ENCODE measurements around the gene TFR2. TPM values are rescaled to one million over a fixed set of nuclear protein-coding genes. Genes with fewer than 3 reads are reported as not detected.

The TFR2 gene
- total and polyA plus RNA-seq, 9 of the 15 experiments (the other 6 are each of a cell fraction or from before 2014, with no cell fraction given), result 3.8 to 123 (median 51.1) TPM

- peaks cover 7% of the 10 kb centered on the region for H3K79me2 ChIP-seq (ENCODE audit: control insufficient read depth, insufficient read depth, low read length)
- 42% methylated on average over 18 of the region's 20 CpGs for WGBS (ENCODE audit: insufficient coverage, low coverage, missing lambda C conversion rate)
- FAIRE-seq, result no peak
- H3K4me1 ChIP-seq (replicated peaks in 1 of 2; ENCODE audit: control insufficient read depth in 2 of 2, insufficient read depth in 2 of 2, low read length in 2 of 2), result peaks cover 0 to 32% of the 10 kb centered on the region in 2 experiments; a peak in 4 of 5 replicates
- ChIA-PET POLR2A (interaction anchor here (0.5 to 1.3 kb wide), 5 partner anchors 13 to 184 kb away, joined by 3 to 5 read pairs (median 4); partner anchors contain the start of gene MOSPD3), CTCF (ENCODE audit: low intra/inter-chr PET ratio) (no interaction called here)
- intact Hi-C loops (cut with micrococcal nuclease), result no loop called here
- TF ChIP-seq GATA2 (CRISPR knock-in tag; IDR thresholded peaks at IDR 0.05) (no peak), RBM25 (IDR thresholded peaks at IDR 0.05; ENCODE audit: low read depth, low read length, severe bottlenecking) (no peak), ARID1B (IDR thresholded peaks at IDR 0.05) (no peak), EP400 (IDR thresholded peaks at IDR 0.05) (no peak), MCM5 (IDR thresholded peaks at IDR 0.05; ENCODE audit: low read depth) (no peak), NFIC (IDR thresholded peaks at IDR 0.05) (no peak), MLX (CRISPR knock-in tag; conservative IDR thresholded peaks at IDR 0.05) (no peak), HNRNPUL1 (IDR thresholded peaks at IDR 0.05; ENCODE audit: low read length) (no peak), SMARCE1 (IDR thresholded peaks at IDR 0.05) (no peak), PURB (CRISPR knock-in tag; IDR thresholded peaks at IDR 0.05; ENCODE audit: low read depth) (no peak), ZNF384 (IDR thresholded peaks at IDR 0.05; ENCODE audit: low read depth, low read length) (no peak), RBM34 (IDR thresholded peaks at IDR 0.05; ENCODE audit: borderline replicate concordance, insufficient read depth, low read length) (no peak), HNRNPLL (IDR thresholded peaks at IDR 0.05; ENCODE audit: low read depth, low read length, poor library complexity, severe bottlenecking) (no peak), IFI16 (CRISPR knock-in tag; IDR thresholded peaks at IDR 0.05) (no peak), HLTF (IDR thresholded peaks at IDR 0.05) (no peak), SRSF3 (IDR thresholded peaks at IDR 0.05; ENCODE audit: insufficient read depth, low read length) (no peak), PML (IDR thresholded peaks at IDR 0.05; ENCODE audit: low read length) (no peak)
- TF ChIP-seq, protein P1, sequence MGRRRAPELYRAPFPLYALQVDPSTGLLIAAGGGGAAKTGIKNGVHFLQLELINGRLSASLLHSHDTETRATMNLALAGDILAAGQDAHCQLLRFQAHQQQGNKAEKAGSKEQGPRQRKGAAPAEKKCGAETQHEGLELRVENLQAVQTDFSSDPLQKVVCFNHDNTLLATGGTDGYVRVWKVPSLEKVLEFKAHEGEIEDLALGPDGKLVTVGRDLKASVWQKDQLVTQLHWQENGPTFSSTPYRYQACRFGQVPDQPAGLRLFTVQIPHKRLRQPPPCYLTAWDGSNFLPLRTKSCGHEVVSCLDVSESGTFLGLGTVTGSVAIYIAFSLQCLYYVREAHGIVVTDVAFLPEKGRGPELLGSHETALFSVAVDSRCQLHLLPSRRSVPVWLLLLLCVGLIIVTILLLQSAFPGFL (CRISPR knock-in tag; IDR thresholded peaks at IDR 0.05), result no peak
- TF ChIP-seq, protein P2, sequence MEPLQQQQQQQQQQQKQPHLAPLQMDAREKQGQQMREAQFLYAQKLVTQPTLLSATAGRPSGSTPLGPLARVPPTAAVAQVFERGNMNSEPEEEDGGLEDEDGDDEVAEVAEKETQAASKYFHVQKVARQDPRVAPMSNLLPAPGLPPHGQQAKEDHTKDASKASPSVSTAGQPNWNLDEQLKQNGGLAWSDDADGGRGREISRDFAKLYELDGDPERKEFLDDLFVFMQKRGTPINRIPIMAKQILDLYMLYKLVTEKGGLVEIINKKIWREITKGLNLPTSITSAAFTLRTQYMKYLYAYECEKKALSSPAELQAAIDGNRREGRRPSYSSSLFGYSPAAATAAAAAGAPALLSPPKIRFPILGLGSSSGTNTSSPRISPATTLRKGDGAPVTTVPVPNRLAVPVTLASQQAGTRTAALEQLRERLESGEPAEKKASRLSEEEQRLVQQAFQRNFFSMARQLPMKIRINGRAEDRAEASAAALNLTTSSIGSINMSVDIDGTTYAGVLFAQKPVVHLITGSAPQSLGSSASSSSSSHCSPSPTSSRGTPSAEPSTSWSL (CRISPR knock-in tag; IDR thresholded peaks at IDR 0.05; ENCODE audit: borderline replicate concordance), result no peak
- in situ Hi-C loops (cut with MboI), result no loop called here
- no peaks in the 10 kb centered on the region for H3K9me1 ChIP-seq (ENCODE audit: control insufficient read depth, insufficient read depth, low read length)
- peaks cover 4% of the 10 kb centered on the region; the same call in 1 of the 2 replicates for H4K20me1 ChIP-seq (replicated peaks; ENCODE audit: control insufficient read depth, insufficient read depth, low read length)
- no peak for DNase-seq (ENCODE audit: extremely low read depth in 1 of 4, low spot score in 3 of 4)
- H2AFZ ChIP-seq (ENCODE audit: low read depth, low read length), result peak overlapping the region; percentile 34
- no peaks in the 10 kb centered on the region for H3K36me3 ChIP-seq (ENCODE audit: control insufficient read depth, insufficient read depth, low read length)
- H3K4me3 ChIP-seq, result no peak overlapping the region
- BruUV-seq (replicated peaks), result no TSS peak
- ATAC-seq, result no peak
- no peak overlapping the region for H3K4me2 ChIP-seq (ENCODE audit: insufficient read depth, low read length)
- H3K9ac ChIP-seq (ENCODE audit: insufficient read depth in 1 of 2, low read depth in 2 of 2, low read length in 2 of 2), result peak overlapping the region in 1 of 2 experiments; percentile 75; a peak in 2 of 4 replicates
- H3K27ac ChIP-seq (ENCODE audit: extremely low read depth, low read depth, low read length), result no peak overlapping the region
- no peaks in the 10 kb centered on the region for H3K27me3 ChIP-seq (ENCODE audit: control insufficient read depth in 2 of 2, insufficient read depth in 2 of 2, low read length in 2 of 2)
- no peaks in the 10 kb centered on the region for H3K9me3 ChIP-seq (replicated peaks; ENCODE audit: control insufficient read depth, insufficient read depth, low read depth, low read length)
These were observed 51.1 kb downstream of the TFR2 start for GRCh38 chr7:100590077-100590737.

Data from K562 (cell line).